NCI-H2196 (cell line): ENCODE results near the gene BCLAF1.
"Not testable (repeated sequence)": the region's sequence is repeated elsewhere in the genome, so short reads cannot be mapped to it uniquely, and the experiment has no call there.

ENCODE experiments used
- DNase-seq: peaks from one replicate; lab custom pipeline; 2025; ENCODE audit not compliant: unreplicated experiment; lab: John Stamatoyannopoulos, UW

The BCLAF1 gene

DNA sequence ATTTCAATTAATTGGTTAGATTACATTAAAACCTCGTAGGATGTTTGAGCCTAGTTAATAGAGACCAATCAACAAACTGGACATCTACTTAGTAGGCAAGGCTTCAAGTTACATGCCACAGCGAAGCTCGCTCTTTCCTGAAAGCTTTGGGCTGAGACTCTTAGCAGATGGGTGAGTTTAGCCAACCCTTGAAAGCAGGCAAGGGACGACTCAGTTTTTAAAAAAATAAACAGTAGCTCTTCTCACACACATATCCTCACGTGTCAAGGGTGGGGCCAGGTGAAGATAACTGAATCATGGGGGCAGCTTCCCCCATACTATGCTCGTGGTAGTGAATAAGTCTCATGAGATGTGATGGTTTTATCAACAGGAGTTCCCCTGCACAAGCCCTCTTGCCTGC, 40.3 kb downstream of the BCLAF1 start:
- DNase-seq, result no peak

DNA sequence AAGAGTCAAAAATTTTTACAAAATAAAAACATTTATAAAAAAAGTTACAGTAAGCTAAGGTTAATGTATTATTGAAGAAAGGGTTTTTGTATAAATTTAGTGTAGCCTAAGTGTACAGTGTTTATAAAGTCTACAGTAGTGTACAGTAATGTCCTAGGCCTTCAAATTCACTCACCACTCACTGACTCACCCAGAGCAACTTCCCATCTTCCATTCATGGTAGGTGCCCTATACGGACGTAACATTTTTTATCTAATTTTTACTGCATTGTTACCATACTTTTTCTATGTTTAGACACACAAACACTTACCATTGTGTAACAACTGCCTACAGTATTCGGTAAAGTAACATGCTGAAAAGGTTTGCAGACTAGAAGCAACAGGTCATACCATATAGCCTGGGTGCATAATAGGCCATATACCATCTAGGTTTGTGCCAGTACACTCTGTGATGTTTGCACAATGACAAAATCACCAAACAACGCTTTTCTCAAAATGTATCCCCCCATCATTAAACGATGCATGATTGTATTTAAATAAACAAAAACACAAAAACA, 45.5 kb downstream of the BCLAF1 start:
- no peak for DNase-seq

DNA sequence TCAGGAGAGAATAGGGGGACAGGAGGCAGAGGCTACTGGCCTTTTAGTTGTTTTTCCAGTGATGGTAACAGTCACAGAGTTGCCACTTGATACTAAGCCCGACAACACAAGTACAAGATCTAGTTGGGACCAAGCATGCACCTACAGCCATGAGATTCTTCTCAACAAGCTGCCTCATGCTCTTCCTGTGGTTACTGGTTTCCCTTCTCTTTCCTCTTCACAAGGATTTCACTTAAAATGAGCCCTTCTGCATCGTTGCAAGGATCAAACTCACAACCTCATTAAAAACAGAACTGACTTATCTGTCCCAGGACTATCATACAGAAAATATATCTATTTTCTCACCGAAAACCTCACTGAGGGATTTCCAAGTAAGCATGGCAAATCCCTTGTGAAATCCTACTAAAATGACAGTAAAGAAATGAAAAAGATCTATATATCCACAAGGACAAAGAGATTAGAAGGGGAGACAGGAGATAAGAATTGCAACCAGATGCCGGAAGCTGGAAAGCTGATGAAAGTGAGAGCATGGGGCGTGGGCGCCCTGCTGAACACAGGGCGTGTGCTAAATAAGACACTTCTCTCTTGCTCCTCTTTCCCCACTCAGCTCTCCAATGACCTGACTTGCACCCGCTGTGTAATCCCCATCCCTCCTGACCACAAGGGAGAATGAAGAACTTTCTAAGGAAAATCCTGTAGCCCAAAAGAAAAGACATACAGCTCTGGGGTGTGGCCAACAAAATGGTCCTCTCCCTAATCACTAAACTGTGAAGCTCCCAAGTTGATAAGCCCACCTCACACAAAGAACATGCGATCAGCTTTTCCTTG, 53.0 kb downstream of the BCLAF1 start:
- no peak for DNase-seq

DNA sequence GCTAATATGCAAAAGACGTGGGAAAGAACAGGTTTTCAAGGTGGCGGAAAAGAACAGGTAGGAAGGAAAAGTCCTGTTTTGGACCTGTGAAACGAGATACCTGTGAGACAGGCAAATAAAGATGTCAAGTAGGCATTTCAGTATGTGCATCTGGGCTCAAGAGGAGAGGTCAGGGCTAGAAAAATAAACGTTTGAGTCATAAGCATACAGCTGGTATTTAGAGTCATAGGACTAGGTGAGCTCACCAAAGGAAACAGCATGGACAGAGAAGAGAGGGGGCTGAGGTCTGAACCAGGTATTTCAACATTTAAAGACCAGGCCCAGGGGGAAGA, 54.4 kb downstream of the BCLAF1 start:
- DNase-seq, result peak; percentile 60

DNA sequence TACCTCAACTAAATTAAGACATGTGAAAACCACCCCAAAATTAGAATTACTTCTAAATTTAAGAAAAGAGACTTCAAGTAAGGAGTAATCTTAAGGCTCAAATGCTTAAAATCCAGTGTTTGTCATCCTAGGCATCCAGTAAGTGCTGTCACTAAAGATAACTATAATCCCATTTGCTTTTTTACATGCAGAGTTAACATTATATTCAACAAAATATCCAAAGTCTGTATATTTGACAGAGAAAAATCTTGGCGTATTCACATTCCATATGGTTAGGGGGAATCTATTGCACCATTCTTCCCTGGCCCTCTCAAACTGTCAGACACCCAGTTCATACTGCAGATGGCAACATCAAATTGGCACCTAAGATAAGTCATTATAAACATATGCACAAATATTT, 56.9 kb downstream of the BCLAF1 start:
- DNase-seq, result no peak

DNA sequence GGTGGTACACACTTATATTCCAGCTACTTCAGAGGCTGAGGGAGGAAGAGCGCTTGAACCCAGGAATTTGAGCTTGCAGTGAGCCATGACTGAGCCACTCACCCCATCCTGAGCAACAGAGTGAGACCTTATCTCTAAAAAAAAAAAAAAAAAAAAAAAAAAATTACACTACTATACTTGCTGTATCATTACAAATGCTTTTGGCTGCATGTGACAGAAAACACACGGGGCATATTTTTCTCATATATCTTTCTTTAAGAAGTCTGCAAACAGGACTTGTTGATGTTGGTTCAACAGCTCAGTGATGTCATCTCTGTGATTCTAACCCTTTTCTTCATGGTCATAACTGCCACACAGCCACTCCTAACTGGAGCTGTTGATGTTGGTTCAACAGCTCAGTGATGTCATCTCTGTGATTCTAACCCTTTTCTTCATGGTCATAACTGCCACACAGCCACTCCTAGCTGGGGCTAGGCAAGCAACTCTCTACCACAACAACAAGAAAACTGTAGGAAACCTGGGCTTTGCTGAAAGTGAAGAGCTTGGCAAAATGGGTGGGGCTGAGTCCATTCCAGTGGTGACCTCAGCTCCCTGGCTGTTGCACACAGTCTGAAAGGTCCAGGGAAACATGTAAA, 59.3 kb downstream of the BCLAF1 start:
- DNase-seq, result no peak

DNA sequence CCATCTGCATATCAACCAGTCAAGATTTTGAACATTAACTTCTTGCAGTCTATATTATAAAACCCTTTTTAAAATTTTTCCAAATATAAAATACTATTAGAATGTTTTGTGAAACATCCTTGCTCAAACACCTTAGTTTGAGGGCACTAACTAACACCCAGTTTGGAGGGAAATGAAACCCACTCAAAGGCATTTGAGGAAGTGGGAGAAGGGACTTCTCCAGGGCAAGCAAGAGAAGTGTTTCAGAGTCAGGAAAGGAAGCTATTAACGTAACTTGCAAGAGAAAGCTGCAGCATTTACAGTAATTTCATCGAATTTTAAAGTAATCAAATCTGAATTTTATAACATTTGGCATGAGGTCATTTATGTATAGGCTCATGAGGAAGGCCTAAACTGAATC, 60.8 kb downstream of the BCLAF1 start:
- no peak for DNase-seq

DNA sequence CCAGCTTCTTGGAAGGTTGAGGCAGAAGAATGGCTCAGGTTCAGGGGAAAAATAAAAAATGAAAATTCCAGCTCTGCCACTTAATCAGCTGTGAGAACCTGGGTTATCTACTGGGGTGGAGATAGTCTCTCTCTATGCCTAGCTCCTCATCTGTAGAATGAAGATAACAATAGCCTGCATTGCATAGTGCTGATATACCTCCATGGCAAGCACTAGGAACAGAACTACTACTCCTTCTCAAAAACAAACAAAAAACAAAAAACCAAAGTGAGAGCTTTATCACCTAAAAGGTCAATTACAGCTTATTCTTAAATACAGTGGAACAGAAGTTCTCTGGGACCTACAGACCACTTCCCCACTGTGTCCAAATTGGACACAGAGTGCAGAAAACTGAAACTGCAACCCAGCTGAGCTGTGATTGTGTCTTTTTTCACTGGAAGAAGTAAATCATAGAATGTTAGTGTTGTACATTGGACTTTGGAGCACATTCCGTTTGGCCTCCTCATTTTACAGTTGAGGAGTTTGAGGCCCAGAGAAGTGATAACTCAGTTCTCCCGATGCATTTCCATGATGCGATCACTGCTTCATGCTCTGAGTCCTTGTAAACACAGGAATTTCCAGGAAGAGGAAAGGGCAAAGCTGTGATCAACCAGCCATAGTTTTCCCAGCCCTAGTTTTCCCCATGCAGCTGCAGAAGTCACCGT, 62.8 kb downstream of the BCLAF1 start:
- no peak for DNase-seq

DNA sequence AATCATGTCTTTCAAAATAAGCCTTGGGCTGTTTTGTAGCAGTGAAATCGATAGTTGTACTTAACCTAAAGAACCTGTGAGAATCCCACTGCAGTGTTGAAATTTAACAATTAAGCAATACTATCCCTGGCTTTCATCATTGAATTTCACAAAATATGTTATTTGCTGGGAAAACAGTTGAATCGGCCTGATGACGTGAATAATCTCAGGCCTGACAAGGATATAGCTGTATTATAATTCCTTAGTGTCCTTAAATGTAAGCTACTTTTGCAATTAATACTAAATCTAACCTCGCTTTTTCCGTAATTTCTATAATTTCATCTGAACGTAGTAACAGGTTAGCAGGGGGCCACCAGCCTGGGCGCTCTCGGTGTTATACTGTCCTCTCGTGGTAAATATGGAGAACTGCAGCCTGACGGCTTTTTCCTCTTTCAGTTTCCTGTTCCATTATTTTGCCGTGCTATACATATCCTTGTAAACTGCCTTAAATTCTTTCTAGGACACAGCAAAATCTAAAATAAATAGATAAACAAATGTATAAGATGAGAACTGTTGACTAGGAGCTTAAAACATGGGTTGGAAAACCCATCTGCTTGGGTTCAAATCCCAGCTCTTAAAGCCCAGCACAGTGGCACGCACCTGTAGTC, 63.5 kb downstream of the BCLAF1 start:
- peak; percentile 63 for DNase-seq

DNA sequence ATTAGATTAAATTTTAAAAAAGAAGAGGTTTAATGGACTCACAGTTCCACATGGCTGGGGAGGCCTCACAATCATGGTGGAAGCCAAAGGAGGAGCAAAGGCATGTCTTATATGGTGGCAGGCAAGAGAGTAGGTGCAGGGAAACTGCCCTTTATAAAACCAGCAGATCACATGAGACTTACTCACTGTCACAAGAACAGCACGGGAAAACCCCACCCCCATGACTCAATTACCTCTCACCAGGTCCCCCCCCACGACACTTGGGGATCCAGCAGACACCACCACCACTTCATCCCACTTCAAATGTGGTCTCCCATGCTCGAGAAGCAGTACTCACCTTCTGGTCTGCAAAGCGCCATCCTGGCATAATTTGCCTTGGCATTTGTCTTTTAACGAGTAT, 64.2 kb downstream of the BCLAF1 start:
- no peak for DNase-seq

DNA sequence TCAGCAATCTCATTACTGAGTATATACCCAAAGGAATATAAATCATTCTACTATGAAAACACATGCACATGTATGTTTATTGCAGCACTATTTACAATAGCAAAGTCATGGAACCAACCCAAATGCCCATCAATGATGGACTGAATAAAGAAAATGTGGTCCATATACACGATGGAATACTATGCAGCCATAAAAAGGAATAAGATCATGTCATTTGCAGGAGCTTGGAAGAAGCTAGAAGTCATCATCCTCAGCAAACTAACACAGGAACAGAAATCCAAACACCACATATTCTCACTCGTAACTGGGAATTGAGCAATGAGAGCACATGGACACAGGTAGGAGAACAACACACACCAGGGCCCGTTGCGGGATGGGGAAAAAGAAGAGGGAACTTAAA, 64.7 kb downstream of the BCLAF1 start:
- not testable (repeated sequence) for DNase-seq

DNA sequence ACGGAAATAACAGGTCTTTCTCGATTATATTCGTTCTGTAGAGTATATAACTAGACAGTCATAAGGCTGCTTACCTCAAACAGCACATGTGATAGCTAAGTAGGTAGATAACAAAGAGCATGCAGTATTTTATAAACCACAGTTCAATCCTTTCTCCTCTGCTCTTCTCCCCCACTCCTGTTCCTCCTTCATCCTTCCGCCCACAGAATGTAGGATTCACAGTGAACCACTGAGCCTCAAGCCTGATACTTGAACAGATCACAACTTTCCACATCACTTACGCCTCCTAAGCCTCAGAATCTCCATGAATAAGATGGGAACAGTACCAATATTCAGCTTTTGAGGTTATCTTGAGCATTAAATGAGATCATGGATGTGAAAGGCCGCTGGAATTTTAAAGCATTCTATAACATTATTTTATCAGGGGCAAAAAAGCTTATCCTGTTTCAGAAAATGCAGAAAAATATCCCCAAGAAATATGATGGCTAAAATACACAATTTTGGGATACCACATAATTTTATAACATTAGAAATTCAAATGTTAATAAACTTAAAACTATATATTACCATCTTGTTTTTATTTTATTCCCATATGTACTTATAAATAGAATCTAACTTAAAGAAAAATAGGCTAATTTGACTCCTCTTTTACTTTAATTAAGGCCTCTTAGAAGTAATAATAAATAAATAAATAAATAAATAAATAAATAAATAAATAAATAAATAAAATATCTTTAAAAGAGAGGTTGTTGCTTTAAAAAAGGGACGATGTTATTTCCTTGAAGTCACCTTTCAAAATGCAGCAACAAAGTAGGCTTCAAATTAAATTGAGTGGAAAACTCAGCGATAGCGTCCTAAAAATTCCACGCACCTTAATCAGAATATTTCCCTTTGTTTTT, 72.9 kb downstream of the BCLAF1 start:
- DNase-seq, result no peak

DNA sequence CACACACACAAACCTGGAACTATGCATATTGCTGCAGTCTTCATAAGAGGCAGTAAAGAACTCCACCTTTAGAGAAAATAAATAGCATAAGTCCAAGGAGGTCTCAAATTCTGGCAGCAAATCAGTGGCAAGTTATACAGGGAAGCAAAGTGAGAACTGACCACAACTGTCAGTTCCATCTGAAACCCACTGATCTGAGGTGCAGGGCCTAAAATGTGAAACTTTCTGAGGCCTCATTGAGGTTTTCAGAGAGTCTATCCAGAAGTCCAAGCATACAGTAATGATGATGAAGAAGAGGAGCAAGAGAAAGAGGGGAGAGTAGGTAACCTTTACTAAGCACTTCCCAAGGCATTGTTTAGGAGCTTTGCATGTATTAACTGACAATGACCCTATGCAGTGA, 75.8 kb downstream of the BCLAF1 start:
- DNase-seq, result no peak

DNA sequence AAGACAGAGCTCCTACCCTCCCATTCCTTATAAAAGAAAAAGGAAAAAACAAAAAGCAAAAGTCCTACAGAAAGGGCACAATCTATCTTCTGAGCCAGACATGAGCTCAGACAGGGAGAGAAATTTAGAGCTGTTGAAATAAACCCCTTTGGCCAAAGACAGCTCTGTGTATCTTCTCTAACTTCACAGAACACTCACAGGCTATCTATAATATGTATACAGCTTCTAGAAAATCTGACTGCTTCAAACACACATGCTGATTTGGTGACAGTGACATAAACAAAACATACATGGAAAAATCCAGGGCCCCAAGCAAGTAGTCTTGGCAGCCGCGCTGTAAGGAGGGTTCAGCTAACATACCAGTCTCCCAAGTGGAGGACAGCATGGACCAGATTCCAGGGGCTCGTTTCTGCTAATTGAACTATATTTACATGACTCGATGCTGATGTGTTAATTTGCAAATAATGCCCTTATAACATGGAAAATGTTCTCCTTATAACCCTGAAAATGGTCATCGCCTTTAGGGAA, 76.6 kb downstream of the BCLAF1 start:
- DNase-seq, result no peak

DNA sequence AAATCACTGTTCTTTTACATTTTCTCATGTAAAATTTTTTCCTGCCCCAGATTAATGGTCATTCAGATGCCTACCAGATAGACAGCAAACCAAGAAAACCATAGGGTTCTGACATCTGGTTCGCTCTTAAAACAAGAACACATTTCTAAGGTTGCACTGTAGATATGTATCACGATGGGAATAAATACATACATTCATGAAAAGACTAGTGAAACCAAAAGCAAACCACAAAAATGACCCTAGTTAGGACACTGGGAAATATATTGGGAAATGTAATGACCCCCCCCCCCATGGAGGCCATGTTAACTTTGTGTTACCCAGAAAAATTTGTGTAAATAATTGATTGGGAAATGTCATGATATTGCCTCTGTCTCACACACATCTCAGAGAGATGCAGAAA, 77.0 kb downstream of the BCLAF1 start:
- no peak for DNase-seq

DNA sequence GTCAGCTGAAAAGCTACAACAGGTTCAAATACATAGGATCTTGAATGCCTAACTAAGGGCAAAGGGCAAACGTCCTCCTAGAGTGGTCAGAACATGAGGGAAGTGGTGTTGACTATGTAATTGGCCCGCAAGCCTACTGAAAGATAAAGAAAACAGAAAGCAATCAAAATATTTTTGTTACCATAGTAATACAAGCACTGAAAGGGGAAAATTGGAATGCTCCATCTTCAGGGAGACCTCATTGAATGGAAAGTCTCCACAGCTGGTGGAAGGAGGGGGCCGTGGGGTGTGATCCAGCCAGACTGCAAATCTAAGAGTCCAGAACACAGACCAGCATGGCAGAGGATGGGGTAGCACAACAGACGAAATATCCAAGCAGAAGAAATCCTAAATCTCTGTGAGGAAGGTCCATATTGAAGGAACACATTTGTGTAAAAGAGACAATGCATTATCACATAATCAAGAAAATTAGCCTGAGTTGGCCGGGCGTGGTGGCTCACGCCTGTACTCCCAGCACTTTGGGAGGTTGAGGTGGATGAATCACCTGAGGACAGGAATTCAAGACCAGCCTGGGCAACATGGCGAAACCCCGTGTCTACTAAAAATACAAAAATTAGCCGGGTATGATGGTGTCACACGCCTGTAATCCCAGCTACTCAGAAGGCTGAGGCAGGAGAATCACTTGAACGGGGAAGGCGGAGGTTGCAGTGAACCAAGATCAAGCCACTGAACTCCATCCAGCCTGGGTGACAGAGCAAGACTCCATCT, 79.1 kb downstream of the BCLAF1 start:
- DNase-seq, result no peak

DNA sequence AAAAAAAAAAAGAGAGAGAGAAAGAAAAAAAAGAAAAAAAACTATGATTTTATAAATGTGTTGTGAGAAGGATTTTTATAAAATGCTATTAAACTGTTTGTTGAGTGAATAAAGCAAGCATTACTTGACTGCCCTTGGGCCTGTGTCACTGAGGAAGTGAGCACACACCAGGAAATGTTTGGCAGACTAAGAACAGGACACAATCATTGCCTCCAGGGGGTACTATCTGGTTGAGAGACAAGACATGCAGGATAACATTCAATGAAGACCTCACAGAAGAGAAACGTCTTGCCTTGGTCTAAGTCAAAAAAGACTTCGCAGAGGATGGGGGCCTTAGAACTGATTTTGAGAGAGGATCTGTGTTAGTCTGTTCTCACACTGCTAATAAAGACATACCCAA, 80.2 kb downstream of the BCLAF1 start:
- DNase-seq, result no peak

DNA sequence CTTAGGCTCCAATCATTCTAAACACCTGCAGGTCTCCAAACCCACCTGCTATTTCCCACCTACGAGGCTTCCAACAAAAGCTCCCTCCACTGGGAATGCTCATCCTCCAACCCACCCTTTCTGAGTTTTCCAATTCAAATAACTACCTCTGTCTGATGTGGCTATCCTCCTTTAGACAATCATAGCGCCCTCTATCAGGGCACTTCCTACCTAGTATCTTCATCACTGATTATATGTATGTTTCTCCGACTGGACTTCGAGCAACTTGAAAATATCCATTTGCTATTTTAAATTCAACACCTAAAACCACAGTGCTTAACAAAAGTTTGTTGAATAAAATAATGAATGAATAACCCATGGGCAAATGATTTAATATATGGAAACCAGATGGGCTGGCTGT, 80.9 kb downstream of the BCLAF1 start:
- DNase-seq, result no peak
